Keratinocyte (primary cell): ENCODE data around the gene SCYGR4.

ENCODE experiments used
- EZH2 ChIP-seq: IDR thresholded peaks from one replicate; pipeline ENCODE4 v1.6.1; 2012; ENCODE audit warnings: inconsistent platforms, mild to moderate bottlenecking, low read length, moderate library complexity
- TF ChIP-seq, protein P1 (sequence below), 3 experiments: IDR thresholded peaks in 1 of 3; conservative IDR thresholded peaks in 1 of 3; optimal IDR thresholded peaks in 1 of 3; 2 replicates in 2 of 3; 3 replicates in 1 of 3; pipeline versions ENCODE3 to v1.5.1; 2011; ENCODE audit warnings: low read length in 3 of 3, mild to moderate bottlenecking in 3 of 3, moderate library complexity in 2 of 3, control low read depth in 1 of 3, inconsistent platforms in 1 of 3; ENCODE audit not compliant: insufficient read depth in 2 of 3; ENCODE audit errors: extremely low read depth in 1 of 3

DNA sequence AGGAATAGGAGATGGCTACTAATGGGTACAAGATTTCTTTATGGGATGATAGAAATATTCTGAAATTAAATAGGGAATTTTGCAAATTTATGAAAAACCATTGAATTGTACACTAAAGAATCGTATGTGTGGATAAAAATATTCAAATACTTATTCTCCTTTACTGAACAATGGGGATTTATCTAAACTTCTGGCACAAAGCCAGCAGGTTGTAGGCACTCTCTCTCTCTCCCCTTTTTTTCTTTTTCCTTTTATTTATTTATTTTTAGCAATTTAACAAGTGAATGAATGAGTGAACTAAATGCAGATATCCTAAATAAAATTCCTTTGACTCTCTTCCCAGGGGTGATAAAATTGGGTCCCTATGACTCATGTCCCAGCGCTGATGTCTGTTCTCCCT, 40.5 kb upstream of the SCYGR4 start:
- TF ChIP-seq, protein P1, sequence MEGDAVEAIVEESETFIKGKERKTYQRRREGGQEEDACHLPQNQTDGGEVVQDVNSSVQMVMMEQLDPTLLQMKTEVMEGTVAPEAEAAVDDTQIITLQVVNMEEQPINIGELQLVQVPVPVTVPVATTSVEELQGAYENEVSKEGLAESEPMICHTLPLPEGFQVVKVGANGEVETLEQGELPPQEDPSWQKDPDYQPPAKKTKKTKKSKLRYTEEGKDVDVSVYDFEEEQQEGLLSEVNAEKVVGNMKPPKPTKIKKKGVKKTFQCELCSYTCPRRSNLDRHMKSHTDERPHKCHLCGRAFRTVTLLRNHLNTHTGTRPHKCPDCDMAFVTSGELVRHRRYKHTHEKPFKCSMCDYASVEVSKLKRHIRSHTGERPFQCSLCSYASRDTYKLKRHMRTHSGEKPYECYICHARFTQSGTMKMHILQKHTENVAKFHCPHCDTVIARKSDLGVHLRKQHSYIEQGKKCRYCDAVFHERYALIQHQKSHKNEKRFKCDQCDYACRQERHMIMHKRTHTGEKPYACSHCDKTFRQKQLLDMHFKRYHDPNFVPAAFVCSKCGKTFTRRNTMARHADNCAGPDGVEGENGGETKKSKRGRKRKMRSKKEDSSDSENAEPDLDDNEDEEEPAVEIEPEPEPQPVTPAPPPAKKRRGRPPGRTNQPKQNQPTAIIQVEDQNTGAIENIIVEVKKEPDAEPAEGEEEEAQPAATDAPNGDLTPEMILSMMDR (optimal IDR thresholded peaks at IDR 0.05 in 1 of 3, IDR thresholded peaks at IDR 0.05 in 1 of 3, conservative IDR thresholded peaks at IDR 0.05 in 1 of 3; ENCODE audit: extremely low read depth in 1 of 3, insufficient read depth in 2 of 3, low read length in 3 of 3), result no peak
- TF ChIP-seq EZH2, result no peak
